C4-2B (cell line): ENCODE data around the gene KDM1B.

Source experiments
- ZFX ChIP-seq: fragments of 450-650 bp; IDR thresholded peaks from 2 replicates; pipeline ENCODE4 v1.6.1; 2017
- TF ChIP-seq, protein P1 (sequence below): fragments of 450-650 bp; conservative IDR thresholded peaks from 2 replicates; pipeline ENCODE4 v1.5.1; 2017; ENCODE audit warnings: mild to moderate bottlenecking

DNA sequence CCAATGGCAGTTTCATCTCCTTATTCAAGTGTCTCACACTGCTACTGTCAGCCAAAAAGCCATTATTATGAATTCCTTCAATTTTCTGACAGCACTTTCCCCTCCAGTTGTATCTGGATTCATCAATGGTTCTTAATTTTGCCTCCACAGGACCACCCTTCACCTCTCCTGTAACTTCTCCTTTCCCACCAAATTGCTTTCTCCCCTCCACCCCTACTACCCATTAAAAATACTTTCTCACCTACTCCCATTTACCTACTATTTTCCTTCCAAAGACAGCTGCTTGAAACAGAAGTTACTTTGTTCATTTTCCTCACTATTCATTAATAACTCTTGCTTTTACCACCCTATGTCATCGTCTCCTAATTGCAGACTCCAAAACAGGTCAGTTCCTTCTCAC lies 79.3 kb downstream of the KDM1B start:
- TF ChIP-seq, protein P1, sequence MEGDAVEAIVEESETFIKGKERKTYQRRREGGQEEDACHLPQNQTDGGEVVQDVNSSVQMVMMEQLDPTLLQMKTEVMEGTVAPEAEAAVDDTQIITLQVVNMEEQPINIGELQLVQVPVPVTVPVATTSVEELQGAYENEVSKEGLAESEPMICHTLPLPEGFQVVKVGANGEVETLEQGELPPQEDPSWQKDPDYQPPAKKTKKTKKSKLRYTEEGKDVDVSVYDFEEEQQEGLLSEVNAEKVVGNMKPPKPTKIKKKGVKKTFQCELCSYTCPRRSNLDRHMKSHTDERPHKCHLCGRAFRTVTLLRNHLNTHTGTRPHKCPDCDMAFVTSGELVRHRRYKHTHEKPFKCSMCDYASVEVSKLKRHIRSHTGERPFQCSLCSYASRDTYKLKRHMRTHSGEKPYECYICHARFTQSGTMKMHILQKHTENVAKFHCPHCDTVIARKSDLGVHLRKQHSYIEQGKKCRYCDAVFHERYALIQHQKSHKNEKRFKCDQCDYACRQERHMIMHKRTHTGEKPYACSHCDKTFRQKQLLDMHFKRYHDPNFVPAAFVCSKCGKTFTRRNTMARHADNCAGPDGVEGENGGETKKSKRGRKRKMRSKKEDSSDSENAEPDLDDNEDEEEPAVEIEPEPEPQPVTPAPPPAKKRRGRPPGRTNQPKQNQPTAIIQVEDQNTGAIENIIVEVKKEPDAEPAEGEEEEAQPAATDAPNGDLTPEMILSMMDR, result no peak
- TF ChIP-seq ZFX, result no peak
